GM19043 (cell line): ENCODE measurements around the gene SRL.

Experiments used
- ATAC-seq: cut with Tn5 transposase; IDR thresholded peaks from one replicate; pipeline ENCODE4 v1.9.1; 2021; ENCODE audit warnings: low read depth; ENCODE audit not compliant: unreplicated experiment

The SRL gene

GRCh38 chr16:4241928-4242283 lies at the start of gene SRL:
SRL (minus strand) TSS chr16:4242080; CDS start chr16:4242067, 13 bp downstream.
- no peak for ATAC-seq

GRCh38 chr16:4290236-4290830 lies 48.5 kb upstream of the SRL start:
- ATAC-seq = no peak

GRCh38 chr16:4288148-4288921 lies 46.5 kb upstream of the SRL start:
- ATAC-seq = peak; percentile 53

- no peak for ATAC-seq
Measured at GRCh38 chr16:4285167-4285566, 43.3 kb upstream of the SRL start.

GRCh38 chr16:4283939-4284338 lies 42.1 kb upstream of the SRL start:
- ATAC-seq = no peak

- ATAC-seq = no peak
Measured at GRCh38 chr16:4283441-4283840, 41.6 kb upstream of the SRL start.

GRCh38 chr16:4280625-4281024 lies 38.7 kb upstream of the SRL start:
- no peak for ATAC-seq

GRCh38 chr16:4277987-4278513 lies 36.2 kb upstream of the SRL start:
- no peak for ATAC-seq

- no peak for ATAC-seq
Measured at GRCh38 chr16:4275861-4276260, 34.0 kb upstream of the SRL start.

- ATAC-seq = no peak
Measured at GRCh38 chr16:4273858-4274311, 32.0 kb upstream of the SRL start.

GRCh38 chr16:4272114-4272956 lies 30.5 kb upstream of the SRL start:
- ATAC-seq = no peak

GRCh38 chr16:4271176-4272113 lies 29.6 kb upstream of the SRL start:
- ATAC-seq = peak; percentile 54

- ATAC-seq = no peak
Measured at GRCh38 chr16:4270595-4270994, 28.7 kb upstream of the SRL start.

GRCh38 chr16:4270091-4270490 lies 28.2 kb upstream of the SRL start:
- no peak for ATAC-seq

- no peak for ATAC-seq
Measured at GRCh38 chr16:4266372-4266771, 24.5 kb upstream of the SRL start.

GRCh38 chr16:4265676-4266075 lies 23.8 kb upstream of the SRL start:
- ATAC-seq = no peak

GRCh38 chr16:4264546-4264945 lies 22.7 kb upstream of the SRL start:
- no peak for ATAC-seq

GRCh38 chr16:4263504-4264436 lies 21.9 kb upstream of the SRL start:
- ATAC-seq = no peak

- ATAC-seq = no peak
Measured at GRCh38 chr16:4262303-4262835, 20.5 kb upstream of the SRL start.
